Activated CD8-positive, alpha-beta memory T cell treated with anti-CD3 and anti-CD28 coated beads, Interleukin-2, amount 50 U/mL, for 24 hours (primary cell): ENCODE data around the gene BRSK2.

Experiments used
- DNase-seq: peaks from one replicate; pipeline ENCODE4 v3.0.0-alpha.2; 2020; ENCODE audit errors: extremely low read depth

BRSK2 gene

GRCh38 chr11:1436468-1437039, 46.8 kb downstream of the BRSK2 start:
- DNase-seq: no peak

GRCh38 chr11:1437500-1437899, 47.8 kb downstream of the BRSK2 start:
- no peak for DNase-seq

GRCh38 chr11:1438261-1438966, 48.7 kb downstream of the BRSK2 start:
- DNase-seq: no peak

GRCh38 chr11:1438967-1439330, 49.2 kb downstream of the BRSK2 start:
- no peak for DNase-seq

- no peak for DNase-seq
Measured at GRCh38 chr11:1439341-1439740, 49.6 kb downstream of the BRSK2 start.

GRCh38 chr11:1440066-1440465, 50.3 kb downstream of the BRSK2 start:
- DNase-seq: no peak

- no peak for DNase-seq
Measured at GRCh38 chr11:1440496-1440895, 50.8 kb downstream of the BRSK2 start.

GRCh38 chr11:1442163-1442562, 52.4 kb downstream of the BRSK2 start:
- no peak for DNase-seq

- no peak for DNase-seq
Measured at GRCh38 chr11:1442807-1443366, 53.2 kb downstream of the BRSK2 start.

- DNase-seq: no peak
Measured at GRCh38 chr11:1443737-1444136, 54.0 kb downstream of the BRSK2 start.

GRCh38 chr11:1444321-1444720, 54.6 kb downstream of the BRSK2 start:
- no peak for DNase-seq

- no peak for DNase-seq
Measured at GRCh38 chr11:1444823-1445422, 55.2 kb downstream of the BRSK2 start.

GRCh38 chr11:1445741-1446445, 56.2 kb downstream of the BRSK2 start:
- DNase-seq: no peak

GRCh38 chr11:1446623-1447022, 56.9 kb downstream of the BRSK2 start:
- no peak for DNase-seq

- DNase-seq: no peak
Measured at GRCh38 chr11:1447845-1448825, 58.4 kb downstream of the BRSK2 start.

GRCh38 chr11:1448882-1449281, 59.1 kb downstream of the BRSK2 start:
- DNase-seq: no peak

GRCh38 chr11:1449490-1450243, 59.9 kb downstream of the BRSK2 start:
- no peak for DNase-seq

GRCh38 chr11:1450344-1450875, 60.7 kb downstream of the BRSK2 start:
- no peak for DNase-seq

GRCh38 chr11:1450949-1451710, 61.4 kb downstream of the BRSK2 start:
- DNase-seq: no peak
